C4-2B (cell line): ENCODE measurements around the gene LYRM4.

Source experiments
- ZFX ChIP-seq: fragments of 450-650 bp; IDR thresholded peaks from 2 replicates; pipeline ENCODE4 v1.6.1; 2017
- TF ChIP-seq, protein P1 (sequence below): fragments of 450-650 bp; conservative IDR thresholded peaks from 2 replicates; pipeline ENCODE4 v1.5.1; 2017; ENCODE audit warnings: mild to moderate bottlenecking

- TF ChIP-seq, protein P1, sequence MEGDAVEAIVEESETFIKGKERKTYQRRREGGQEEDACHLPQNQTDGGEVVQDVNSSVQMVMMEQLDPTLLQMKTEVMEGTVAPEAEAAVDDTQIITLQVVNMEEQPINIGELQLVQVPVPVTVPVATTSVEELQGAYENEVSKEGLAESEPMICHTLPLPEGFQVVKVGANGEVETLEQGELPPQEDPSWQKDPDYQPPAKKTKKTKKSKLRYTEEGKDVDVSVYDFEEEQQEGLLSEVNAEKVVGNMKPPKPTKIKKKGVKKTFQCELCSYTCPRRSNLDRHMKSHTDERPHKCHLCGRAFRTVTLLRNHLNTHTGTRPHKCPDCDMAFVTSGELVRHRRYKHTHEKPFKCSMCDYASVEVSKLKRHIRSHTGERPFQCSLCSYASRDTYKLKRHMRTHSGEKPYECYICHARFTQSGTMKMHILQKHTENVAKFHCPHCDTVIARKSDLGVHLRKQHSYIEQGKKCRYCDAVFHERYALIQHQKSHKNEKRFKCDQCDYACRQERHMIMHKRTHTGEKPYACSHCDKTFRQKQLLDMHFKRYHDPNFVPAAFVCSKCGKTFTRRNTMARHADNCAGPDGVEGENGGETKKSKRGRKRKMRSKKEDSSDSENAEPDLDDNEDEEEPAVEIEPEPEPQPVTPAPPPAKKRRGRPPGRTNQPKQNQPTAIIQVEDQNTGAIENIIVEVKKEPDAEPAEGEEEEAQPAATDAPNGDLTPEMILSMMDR, result no peak
- TF ChIP-seq ZFX, result no peak
Observed at GRCh38 chr6:5241252-5241651, 19.5 kb downstream of the LYRM4 start.
